H1 (cell line): ENCODE results near the gene TSPAN4. TPM values are rescaled to one million over a fixed set of nuclear protein-coding genes. Genes with fewer than 3 reads are reported as not detected.

ENCODE experiments used
- ATF2 ChIP-seq: IDR thresholded peaks from 2 replicates; pipeline ENCODE4 v1.6.1; 2012; ENCODE audit warnings: low read length, inconsistent platforms
- ATF3 ChIP-seq: IDR thresholded peaks from 2 replicates; pipeline ENCODE4 v1.6.1; 2011; ENCODE audit warnings: low read depth, mild to moderate bottlenecking, low read length; ENCODE audit not compliant: insufficient read depth
- CBX5 ChIP-seq: fragments of 300-800, 300-1000 bp; sonication (generic); IDR thresholded peaks from 2 replicates; pipeline ENCODE4 v1.7.1; 2016; ENCODE audit warnings: antibody characterized with exemption, low read length, low read depth
- RBBP5 ChIP-seq: IDR thresholded peaks from 2 replicates; pipeline ENCODE4 v1.7.1; 2012; ENCODE audit warnings: low read depth, mild to moderate bottlenecking, inconsistent platforms, low read length, moderate library complexity, borderline replicate concordance
- SP2 ChIP-seq: IDR thresholded peaks from 2 replicates; pipeline ENCODE4 v1.6.1; 2012; ENCODE audit warnings: mild to moderate bottlenecking, low read length, inconsistent platforms
- SUZ12 ChIP-seq: fragments of 200-600 bp; sonication (generic); IDR thresholded peaks from 2 replicates; pipeline ENCODE4 v1.6.1; 2012; ENCODE audit warnings: mild to moderate bottlenecking, inconsistent platforms, low read length, moderate library complexity, mixed read lengths
- TAF1 ChIP-seq: IDR thresholded peaks from 2 replicates; pipeline ENCODE4 v1.6.1; 2011; ENCODE audit warnings: mild to moderate bottlenecking, low read depth, low read length
- TCF12 ChIP-seq: IDR thresholded peaks from 2 replicates; pipeline ENCODE4 v1.6.1; 2011; ENCODE audit warnings: low read depth, mild to moderate bottlenecking, low read length
- polyA plus RNA-seq, 7 experiments: library from polyadenylated mRNA; depleted of rRNA in 3 of 7; stranded (reverse) in 5 of 7; unstranded in 2 of 7; fragments of >200 nt in 5 of 7; fragments of 200-250 nt in 2 of 7; gene quantifications; 1 replicate in 5 of 7; 2 replicates in 1 of 7; 4 replicates in 1 of 7; pipeline versions ENCODE4 v1.2.1 to v1.2.3, GENCODE V29; 2011 to 2013; ENCODE audit warnings: missing spikeins in 2 of 7, mixed read lengths in 2 of 7
- total RNA-seq: library from RNA; stranded (reverse); fragmentation: NEBNext Ultra II Directional; extraction: Animal tissue kit (Norgen Biotek cat#: 25700); gene quantifications from 2 replicates; pipeline ENCODE4 v1.2.1, GENCODE V29; 2021

Gene TSPAN4
- total and polyA plus RNA-seq, 2 of the 8 experiments (the other 6 are each of a cell fraction or from before 2014, with no cell fraction given), result 74.1 to 145 TPM

- no peak for TF ChIP-seq ATF2
- TF ChIP-seq CBX5, result no peak
- no peak for TF ChIP-seq RBBP5
- TF ChIP-seq TCF12, result no peak
- TF ChIP-seq ATF3, result no peak
- TF ChIP-seq SP2, result no peak
- TF ChIP-seq TAF1, result no peak
- no peak for TF ChIP-seq SUZ12
These were observed 27.8 kb downstream of the TSPAN4 start (continued) for GRCh38 chr11:870418-870817.
